Neuronal stem cell (in vitro differentiated cells): ENCODE measurements around the gene OR2AT4.

Source experiments
- DNase-seq: peaks from one replicate; pipeline ENCODE4 v3.0.0-alpha.2; 2013; ENCODE audit warnings: low spot score
- H2AFZ ChIP-seq: one replicate; pipeline ENCODE4 v1.6.1; 2013; ENCODE audit warnings: mild to moderate bottlenecking, low read length, inconsistent platforms
- H2AK5ac ChIP-seq: 2 replicates; pipeline ENCODE4 v1.6.1; 2013; ENCODE audit warnings: low read depth, mild to moderate bottlenecking, inconsistent platforms, low read length, moderate library complexity, mixed read lengths
- H2BK120ac ChIP-seq: 2 replicates; pipeline ENCODE4 v1.6.1; 2013; ENCODE audit warnings: low read depth, mild to moderate bottlenecking, inconsistent platforms, low read length, moderate library complexity, mixed read lengths
- H2BK12ac ChIP-seq: one replicate; pipeline ENCODE4 v1.6.1; 2013; ENCODE audit warnings: low read length, inconsistent platforms
- H2BK15ac ChIP-seq: 2 replicates; pipeline ENCODE4 v1.6.1; 2013; ENCODE audit warnings: mild to moderate bottlenecking, low read length, inconsistent platforms, mixed read lengths
- H2BK5ac ChIP-seq: one replicate; pipeline ENCODE4 v1.6.1; 2013; ENCODE audit warnings: inconsistent platforms, mild to moderate bottlenecking, low read length, moderate library complexity
- H3K14ac ChIP-seq: one replicate; pipeline ENCODE4 v1.6.1; 2013; ENCODE audit warnings: low read length, inconsistent platforms
- H3K18ac ChIP-seq: 2 replicates; pipeline ENCODE4 v1.6.1; 2013; ENCODE audit warnings: low read length, inconsistent platforms
- H3K23ac ChIP-seq: 2 replicates; pipeline ENCODE4 v1.6.1; 2013; ENCODE audit warnings: low read depth, mild to moderate bottlenecking, mixed read lengths, low read length, inconsistent platforms; ENCODE audit not compliant: poor library complexity
- H3K27ac ChIP-seq: replicated peaks from 3 replicates; pipeline ENCODE4 v1.5.1; 2013; ENCODE audit warnings: low read length, inconsistent platforms
- H3K27me3 ChIP-seq, 3 experiments: 2 replicates each; pipeline ENCODE4 v1.6.1; 2013; ENCODE audit warnings: low read length in 3 of 3, mild to moderate bottlenecking in 2 of 3, inconsistent platforms in 1 of 3, low read depth in 1 of 3, mixed read lengths in 1 of 3, moderate library complexity in 1 of 3; ENCODE audit not compliant: control insufficient read depth in 3 of 3, insufficient read depth in 3 of 3
- H3K36me3 ChIP-seq, 2 donors: replicated peaks in 1 of 2; 2 replicates each; pipeline ENCODE4 v1.6.1; 2013; ENCODE audit warnings: low read length in 2 of 2; ENCODE audit not compliant: control insufficient read depth in 2 of 2, insufficient read depth in 2 of 2
- H3K4ac ChIP-seq: 2 replicates; pipeline ENCODE4 v1.6.1; 2013; ENCODE audit warnings: inconsistent platforms, mild to moderate bottlenecking, low read length, moderate library complexity
- H3K4me1 ChIP-seq, 2 donors: 1 replicate in 1 of 2; 2 replicates in 1 of 2; pipeline ENCODE4 v1.6.1; 2013; ENCODE audit warnings: low read length in 2 of 2, low read depth in 1 of 2; ENCODE audit not compliant: control insufficient read depth in 2 of 2, insufficient read depth in 1 of 2
- H3K4me2 ChIP-seq: one replicate; pipeline ENCODE4 v1.6.1; 2013; ENCODE audit warnings: mild to moderate bottlenecking, low read length, inconsistent platforms; ENCODE audit not compliant: insufficient read depth, poor library complexity, severe bottlenecking
- H3K4me3 ChIP-seq, 2 donors: 2 replicates each; pipeline ENCODE4 v1.5.1; 2013; ENCODE audit warnings: low read length in 2 of 2, mild to moderate bottlenecking in 2 of 2, inconsistent platforms in 1 of 2, moderate library complexity in 1 of 2
- H3K79me1 ChIP-seq: one replicate; pipeline ENCODE4 v1.6.1; 2013; ENCODE audit warnings: low read depth, mild to moderate bottlenecking, inconsistent platforms, low read length, moderate library complexity
- H3K9ac ChIP-seq: one replicate; pipeline ENCODE4 v1.6.1; 2013; ENCODE audit warnings: mild to moderate bottlenecking, low read depth, low read length, inconsistent platforms; ENCODE audit not compliant: poor library complexity
- H3K9me3 ChIP-seq, 2 donors: replicated peaks in 1 of 2; 2 replicates each; pipeline versions ENCODE3 to v1.6.1; 2013; ENCODE audit warnings: low read length in 2 of 2, mild to moderate bottlenecking in 2 of 2, inconsistent platforms in 1 of 2, low read depth in 1 of 2, mixed read lengths in 1 of 2, moderate library complexity in 1 of 2; ENCODE audit not compliant: control insufficient read depth in 2 of 2, insufficient read depth in 1 of 2
- H4K8ac ChIP-seq: one replicate; pipeline ENCODE4 v1.6.1; 2013; ENCODE audit warnings: low read depth, mild to moderate bottlenecking, inconsistent platforms, low read length, moderate library complexity
- H4K91ac ChIP-seq: one replicate; pipeline ENCODE4 v1.6.1; 2013; ENCODE audit warnings: low read length, low read depth, mild to moderate bottlenecking, inconsistent platforms; ENCODE audit not compliant: poor library complexity
- WGBS, 2 donors: extraction: QIAGEN DNeasy Blood & Tissue Kit; methylation state at CpG; one replicate each; pipeline ENCODE4 v1.1.7; 2013; ENCODE audit warnings: missing lambda C conversion rate in 2 of 2, mixed read lengths in 1 of 2; ENCODE audit not compliant: insufficient read length in 2 of 2, insufficient replicate concordance in 1 of 2; ENCODE audit errors: extremely low coverage in 2 of 2; 5-methylcytosine and 5-hydroxymethylcytosine counted together

Gene OR2AT4

DNA sequence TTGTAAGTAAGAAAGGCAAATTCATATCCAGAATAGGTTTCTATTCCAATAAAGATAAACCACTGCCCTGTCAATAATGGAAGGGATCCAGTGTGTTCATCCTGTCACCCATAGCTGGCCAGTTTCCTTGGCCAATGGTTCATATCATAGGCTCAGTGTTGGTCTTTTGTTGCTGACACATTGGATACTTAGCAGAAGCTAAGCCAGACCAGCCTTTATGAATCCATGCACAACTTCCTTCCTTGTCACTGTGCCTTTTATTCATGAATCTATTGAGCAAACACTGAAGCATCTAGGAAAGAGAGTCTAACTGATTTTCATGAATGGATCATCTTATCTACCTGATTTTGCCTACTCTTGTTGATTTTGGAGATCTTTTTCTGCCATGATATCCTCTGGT is 20.0 kb downstream of the OR2AT4 start:
- Histone ChIP-seq H3K18ac (no peak overlapping the region), H3K27me3 (peaks cover 0 to 7% (median 0%) of the 10 kb centered on the region in 3 experiments), H3K14ac (no peak overlapping the region), H4K8ac (no peak overlapping the region), H3K9me3 (no peaks in the 10 kb centered on the region), H2BK120ac (no peak overlapping the region), H3K27ac (no peak overlapping the region), H3K9ac (no peak overlapping the region), H2AFZ (no peak overlapping the region), H4K91ac (no peak overlapping the region), H2BK12ac (no peak overlapping the region), H3K4ac (no peak overlapping the region), H3K23ac (no peak overlapping the region), H3K4me1 (peaks cover 0 to 4% of the 10 kb centered on the region in 2 donors), H3K4me3 (no peak overlapping the region), H3K4me2 (no peak overlapping the region), H3K36me3 (no peaks in the 10 kb centered on the region), H2BK5ac (no peak overlapping the region), H2BK15ac (no peak overlapping the region), H2AK5ac (no peak overlapping the region), H3K79me1 (no peaks in the 10 kb centered on the region)
- no peak for DNase-seq

DNA sequence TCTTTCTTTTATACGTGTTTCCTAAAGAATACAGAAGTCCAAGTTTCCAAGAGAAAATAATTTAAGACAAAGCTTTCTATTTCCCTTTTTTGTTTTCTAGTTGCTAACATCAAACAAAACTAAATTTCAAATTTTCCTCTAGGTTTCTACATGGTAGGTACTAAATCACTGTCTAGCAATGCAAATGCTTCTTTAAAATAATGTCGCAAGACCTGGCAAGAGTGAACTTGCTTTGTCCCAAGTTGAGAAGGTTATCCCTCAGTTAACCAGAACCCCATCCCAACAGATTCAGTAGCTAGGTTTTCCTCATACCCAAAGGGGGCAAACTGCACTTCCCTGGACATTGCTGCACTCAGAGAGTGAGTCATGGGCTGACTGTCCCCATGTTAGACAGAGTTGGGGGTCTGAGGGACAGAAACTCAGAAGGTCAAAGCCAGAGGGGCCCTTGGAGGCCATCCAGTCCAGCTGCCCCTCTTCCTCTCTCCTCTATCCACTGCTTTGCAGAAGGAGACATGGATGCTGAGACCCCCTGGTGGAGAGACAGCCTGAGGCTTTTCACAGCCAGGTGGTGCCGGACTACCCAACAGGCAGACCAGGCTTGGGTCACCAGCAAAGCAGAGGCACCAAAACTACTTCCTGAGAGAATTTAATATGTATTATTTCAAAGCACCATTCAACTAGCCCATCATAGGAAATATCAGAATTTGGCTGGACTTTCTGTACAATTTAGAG is 23.1 kb downstream of the OR2AT4 start:
- Histone ChIP-seq H3K27me3 (peaks cover 0 to 7% (median 0%) of the 10 kb centered on the region in 3 experiments), H3K18ac (no peak overlapping the region), H3K4ac (no peak overlapping the region), H3K36me3 (no peaks in the 10 kb centered on the region), H2AK5ac (no peak overlapping the region), H2BK5ac (no peak overlapping the region), H3K23ac (no peak overlapping the region), H4K91ac (no peak overlapping the region), H3K9me3 (no peaks in the 10 kb centered on the region), H2BK120ac (no peak overlapping the region), H3K4me3 (no peak overlapping the region), H2BK15ac (no peak overlapping the region), H3K79me1 (no peaks in the 10 kb centered on the region), H3K4me2 (no peak overlapping the region), H2BK12ac (no peak overlapping the region), H3K4me1 (peaks cover 0 to 4% of the 10 kb centered on the region in 2 donors), H4K8ac (no peak overlapping the region), H2AFZ (no peak overlapping the region), H3K27ac (no peak overlapping the region), H3K9ac (no peak overlapping the region), H3K14ac (no peak overlapping the region)
- WGBS, 2 donors = no CpG with 5 or more reads among the region's 3 CpGs
- no peak for DNase-seq

DNA sequence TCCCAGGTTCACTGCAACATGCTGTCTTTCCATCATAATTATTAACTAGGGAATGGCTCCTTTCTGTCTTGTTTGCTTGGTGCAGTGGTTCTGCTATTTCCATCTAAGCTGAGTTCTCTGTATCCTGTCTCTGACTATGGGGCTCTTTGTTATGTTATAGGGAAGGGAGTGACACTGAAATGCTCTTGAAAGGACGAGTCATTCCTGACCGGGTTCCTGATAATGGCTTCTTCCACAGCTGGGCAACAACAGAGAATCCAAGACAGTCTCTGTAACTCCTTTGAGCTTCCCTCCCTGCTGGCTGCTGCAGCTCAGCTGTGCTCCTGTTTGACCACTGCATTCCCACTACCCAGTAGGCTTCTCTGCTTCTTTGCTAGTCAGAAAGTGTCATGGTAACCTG is 24.1 kb downstream of the OR2AT4 start:
- Histone ChIP-seq H3K9ac (no peak overlapping the region), H2BK120ac (no peak overlapping the region), H3K18ac (peak overlapping the region; percentile 51), H3K23ac (no peak overlapping the region), H3K14ac (no peak overlapping the region), H2AFZ (peak overlapping the region; percentile 17), H3K79me1 (no peaks in the 10 kb centered on the region), H2AK5ac (no peak overlapping the region), H4K8ac (no peak overlapping the region), H3K4me1 (peaks cover 0 to 4% of the 10 kb centered on the region in 2 donors), H2BK5ac (no peak overlapping the region), H3K27ac (no peak overlapping the region), H3K27me3 (peaks cover 0 to 7% (median 0%) of the 10 kb centered on the region in 3 experiments), H3K9me3 (no peaks in the 10 kb centered on the region), H3K4me3 (no peak overlapping the region), H3K4me2 (no peak overlapping the region), H3K4ac (no peak overlapping the region), H2BK15ac (no peak overlapping the region), H2BK12ac (no peak overlapping the region), H3K36me3 (no peaks in the 10 kb centered on the region), H4K91ac (no peak overlapping the region)
- WGBS, 2 donors = no CpG with 5 or more reads among the region's 2 CpGs
- no peak for DNase-seq

GRCh38 chr11:75069473-75069872 is 27.2 kb downstream of the OR2AT4 start:
- Histone ChIP-seq H3K27me3 (peaks cover 0 to 3% (median 2%) of the 10 kb centered on the region in 3 experiments), H2BK5ac (no peak overlapping the region), H3K4me3 (no peak overlapping the region), H4K91ac (no peak overlapping the region), H3K4me2 (no peak overlapping the region), H2AK5ac (no peak overlapping the region), H4K8ac (no peak overlapping the region), H3K4ac (no peak overlapping the region), H3K79me1 (no peaks in the 10 kb centered on the region), H3K9ac (no peak overlapping the region), H3K27ac (no peak overlapping the region), H3K23ac (no peak overlapping the region), H3K14ac (no peak overlapping the region), H2AFZ (no peak overlapping the region), H2BK120ac (no peak overlapping the region), H3K9me3 (peaks cover 0 to 3% of the 10 kb centered on the region in 2 donors), H3K4me1 (peaks cover 0 to 4% of the 10 kb centered on the region in 2 donors), H3K36me3 (no peaks in the 10 kb centered on the region), H2BK15ac (no peak overlapping the region), H3K18ac (no peak overlapping the region), H2BK12ac (no peak overlapping the region)
- no CpG with 5 or more reads among the region's 4 CpGs for WGBS, 2 donors
- DNase-seq = no peak
